Astrocyte of the hippocampus (primary cell): ENCODE results near the gene TEN1.

Source experiments
- DNase-seq: peaks from one replicate; pipeline ENCODE4 v3.0.0; 2011; ENCODE audit warnings: low read depth, low spot score

TEN1 gene

DNA sequence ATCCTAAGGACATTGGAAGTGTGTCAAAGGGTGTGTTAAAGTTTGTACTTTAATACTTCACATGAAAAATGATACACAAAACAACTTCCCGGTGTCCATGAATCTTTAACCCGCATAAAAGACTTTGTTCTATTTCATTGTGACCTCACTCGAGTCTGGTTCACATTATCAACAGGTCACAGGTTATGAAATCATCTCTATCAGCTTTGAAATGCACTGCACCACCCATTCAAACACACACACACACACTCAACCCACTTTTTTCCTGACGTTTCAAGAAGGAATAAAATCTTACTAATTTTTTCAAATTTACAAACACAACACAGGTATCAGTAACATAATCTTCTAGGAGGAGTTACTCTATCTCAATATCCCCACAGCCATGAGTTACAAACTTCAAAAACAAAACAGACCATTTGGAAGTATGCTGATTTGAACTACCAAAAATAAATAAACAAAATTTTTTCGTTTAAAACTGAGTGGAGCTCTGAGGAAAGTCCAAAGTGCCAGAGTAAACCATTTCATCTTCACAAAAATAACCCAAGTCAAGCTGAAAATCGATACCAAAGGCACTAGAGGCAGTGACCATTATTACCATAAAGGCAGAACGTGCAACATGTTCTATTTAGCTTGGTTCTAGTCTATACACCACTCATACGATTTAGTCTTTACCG lies 2.7 kb upstream of the TEN1 start:
- no peak for DNase-seq

DNA sequence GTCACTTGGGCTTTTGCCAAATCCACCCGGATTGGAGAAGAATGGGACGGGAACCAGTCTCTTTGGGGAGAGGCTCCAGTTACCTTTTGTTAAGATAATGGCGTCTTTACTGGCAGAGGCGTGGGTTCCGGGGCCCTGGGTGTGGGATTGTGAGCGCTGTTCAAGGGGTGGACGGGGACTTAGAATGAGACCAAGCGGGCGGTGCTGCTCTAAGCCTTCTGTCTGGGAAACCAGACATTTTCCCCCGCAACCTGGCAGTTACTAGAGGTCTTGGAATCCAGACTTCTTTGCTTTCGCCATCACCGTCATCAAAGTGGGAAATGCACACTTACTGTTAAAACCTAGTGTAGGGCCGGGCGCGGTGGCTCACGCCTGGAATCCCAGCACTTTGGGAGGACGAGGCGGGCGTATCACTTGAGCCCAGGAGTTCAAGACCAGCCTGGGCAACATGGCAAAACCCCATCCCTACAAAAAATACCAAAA lies 706 bp downstream of the TEN1 start:
- DNase-seq, result no peak

- no peak for DNase-seq
These were observed 1.4 kb downstream of the TEN1 start for GRCh38 chr17:75980188-75981018.

DNA sequence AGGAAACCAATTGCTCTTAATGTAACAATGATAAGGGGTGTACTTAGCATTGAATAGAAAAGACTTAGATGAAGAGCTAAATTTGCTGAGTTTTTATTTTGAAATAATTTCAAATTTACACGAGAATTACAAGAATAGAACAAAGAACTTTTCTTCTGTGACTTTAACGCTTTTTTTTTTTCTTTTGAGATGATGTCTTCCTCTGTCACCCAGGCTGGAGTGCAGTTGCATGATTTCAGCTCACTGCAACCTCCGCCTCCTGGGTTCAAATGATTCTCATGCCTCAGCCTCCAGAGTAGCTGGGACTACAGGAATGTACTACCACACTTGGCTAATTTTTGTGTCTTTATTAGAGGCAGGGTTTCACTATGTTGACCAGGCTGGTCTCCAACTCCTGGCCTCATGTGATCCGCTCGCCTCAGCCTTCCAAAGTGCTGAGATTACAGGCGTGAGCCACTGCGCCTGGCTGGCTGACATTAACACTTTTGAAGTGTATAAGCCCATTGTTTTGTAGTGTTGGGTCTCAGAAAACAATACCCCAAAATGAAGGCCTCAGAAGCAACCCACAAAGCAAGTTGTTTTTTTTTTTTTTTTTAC lies 2.1 kb downstream of the TEN1 start:
- DNase-seq, result no peak

- DNase-seq, result peak; percentile 71
These were observed 4.6 kb downstream of the TEN1 start for GRCh38 chr17:75983501-75984181.

- no peak for DNase-seq
These were observed 6.9 kb downstream of the TEN1 start for GRCh38 chr17:75985986-75986385.

GRCh38 chr17:75987041-75987440 lies 8.0 kb downstream of the TEN1 start:
- DNase-seq, result no peak

GRCh38 chr17:75991396-75991795 lies 12.4 kb downstream of the TEN1 start:
- no peak for DNase-seq

DNA sequence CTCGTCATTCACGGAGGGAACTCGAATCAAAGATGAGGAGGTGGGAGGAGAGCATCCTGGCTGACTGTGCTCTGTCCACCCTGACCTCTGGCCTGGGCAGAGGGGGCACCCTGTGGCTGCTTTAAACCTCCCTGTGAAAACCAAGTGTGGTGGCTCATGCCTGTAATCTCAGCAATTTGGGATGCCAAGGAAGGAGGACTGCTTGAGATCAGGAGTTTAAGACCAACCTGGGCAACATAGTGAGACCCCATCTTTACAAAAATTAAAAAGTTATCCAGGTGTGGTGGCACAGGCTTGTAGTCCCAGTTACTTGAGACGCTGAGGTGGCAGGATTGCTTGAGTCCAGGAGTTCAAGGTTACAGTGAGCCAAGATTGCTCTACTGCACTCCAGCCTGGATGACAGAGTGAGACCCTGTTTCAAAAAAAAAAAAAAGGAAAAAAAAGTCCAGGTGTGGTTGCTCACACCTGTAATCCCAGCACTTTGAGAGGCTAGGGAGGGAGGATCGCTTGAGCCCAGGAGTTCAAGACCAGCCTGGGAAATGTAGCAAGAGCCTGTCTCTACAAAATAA lies 15.8 kb downstream of the TEN1 start:
- no peak for DNase-seq

DNA sequence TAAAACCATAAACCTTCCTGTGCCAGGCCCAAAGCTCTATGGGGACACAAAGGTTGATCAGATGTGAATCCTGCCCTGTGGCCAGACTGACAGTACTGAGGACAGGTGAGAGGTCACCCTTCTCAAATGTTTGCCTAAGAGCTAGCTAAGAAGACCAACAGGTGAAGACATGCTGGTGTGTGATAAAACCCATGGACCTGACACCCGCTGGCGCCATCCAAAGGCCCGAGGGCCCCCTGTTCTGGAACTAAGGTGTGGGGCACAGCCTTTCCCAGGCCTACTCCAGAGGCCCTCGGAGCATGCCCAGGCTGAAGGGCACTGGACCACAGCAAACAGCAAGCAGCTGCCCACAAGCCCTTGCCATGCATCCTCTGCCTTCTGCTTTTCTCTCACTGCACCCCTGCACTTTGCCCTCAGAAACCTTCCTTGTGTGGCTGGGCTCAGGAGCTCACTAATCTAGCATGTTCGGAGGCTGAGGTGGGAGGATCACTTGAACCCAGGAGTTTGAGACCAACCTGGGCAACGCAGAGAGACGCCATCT lies 16.4 kb downstream of the TEN1 start:
- no peak for DNase-seq

DNA sequence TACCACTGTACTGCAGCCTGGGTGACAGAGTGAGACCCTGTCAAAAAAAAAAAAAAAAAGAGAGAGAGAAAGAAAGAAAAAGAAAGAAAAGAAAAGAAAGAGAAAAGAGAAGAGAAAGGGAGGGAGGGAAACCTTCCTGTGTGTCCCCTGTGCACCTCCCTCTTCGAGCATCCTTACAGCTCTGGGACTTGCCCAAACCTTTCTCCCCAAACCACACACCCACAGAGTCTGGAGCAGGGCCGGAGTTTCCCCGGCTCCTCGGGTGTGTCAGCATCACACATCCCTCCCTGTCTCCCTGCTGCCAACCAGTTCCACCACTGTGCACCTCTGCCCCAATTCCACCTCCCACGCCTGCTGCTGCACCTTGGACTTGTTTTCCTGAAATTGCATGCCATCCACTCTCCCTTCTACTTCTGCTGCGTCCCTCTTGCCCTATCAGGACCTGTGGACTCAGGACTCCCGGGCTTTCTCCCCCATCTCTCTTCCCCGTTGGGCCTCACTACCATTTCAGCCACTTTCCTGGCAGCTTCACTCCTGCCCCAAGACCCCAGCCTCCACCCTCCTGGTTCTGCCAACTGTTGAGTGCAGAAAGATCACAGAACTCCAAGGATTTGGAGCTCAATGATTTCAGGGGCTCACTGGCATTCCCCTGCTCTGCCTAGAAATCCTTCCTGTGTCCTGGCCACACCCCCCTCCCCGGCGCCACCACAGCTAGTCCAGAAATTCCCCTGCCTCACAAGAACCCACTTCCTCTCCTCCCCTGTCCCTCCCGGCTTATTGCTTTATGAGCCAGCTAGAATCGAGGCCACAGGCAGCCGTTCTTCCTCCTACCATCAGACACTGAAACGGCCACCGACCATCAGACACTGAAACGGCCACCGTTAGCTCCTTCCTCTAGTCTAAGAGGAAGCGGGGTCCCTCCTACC lies 17.9 kb downstream of the TEN1 start:
- DNase-seq, result peak; percentile 76

DNA sequence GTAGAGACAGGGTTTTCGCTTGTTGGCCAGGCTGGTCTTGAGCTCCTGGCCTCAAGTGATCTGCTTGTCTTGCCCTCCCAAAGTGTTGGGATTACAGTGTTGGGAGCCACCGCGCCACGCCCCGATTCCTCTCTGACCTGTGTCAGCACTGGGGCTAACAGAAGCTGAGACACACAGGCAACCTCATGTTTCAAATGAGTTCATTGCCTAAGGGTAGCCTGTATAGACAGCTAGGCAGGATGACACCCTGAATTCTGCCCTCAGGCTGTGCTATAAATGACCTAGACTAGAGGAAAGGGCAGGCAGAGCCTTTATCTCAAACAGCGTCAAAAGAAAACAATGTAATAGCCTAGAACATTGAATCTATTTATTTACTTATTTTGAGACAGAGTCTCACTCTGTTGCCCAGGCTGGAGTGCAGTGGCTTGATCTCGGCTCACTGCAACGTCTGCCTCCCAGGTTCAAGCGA lies 19.3 kb downstream of the TEN1 start:
- no peak for DNase-seq

DNA sequence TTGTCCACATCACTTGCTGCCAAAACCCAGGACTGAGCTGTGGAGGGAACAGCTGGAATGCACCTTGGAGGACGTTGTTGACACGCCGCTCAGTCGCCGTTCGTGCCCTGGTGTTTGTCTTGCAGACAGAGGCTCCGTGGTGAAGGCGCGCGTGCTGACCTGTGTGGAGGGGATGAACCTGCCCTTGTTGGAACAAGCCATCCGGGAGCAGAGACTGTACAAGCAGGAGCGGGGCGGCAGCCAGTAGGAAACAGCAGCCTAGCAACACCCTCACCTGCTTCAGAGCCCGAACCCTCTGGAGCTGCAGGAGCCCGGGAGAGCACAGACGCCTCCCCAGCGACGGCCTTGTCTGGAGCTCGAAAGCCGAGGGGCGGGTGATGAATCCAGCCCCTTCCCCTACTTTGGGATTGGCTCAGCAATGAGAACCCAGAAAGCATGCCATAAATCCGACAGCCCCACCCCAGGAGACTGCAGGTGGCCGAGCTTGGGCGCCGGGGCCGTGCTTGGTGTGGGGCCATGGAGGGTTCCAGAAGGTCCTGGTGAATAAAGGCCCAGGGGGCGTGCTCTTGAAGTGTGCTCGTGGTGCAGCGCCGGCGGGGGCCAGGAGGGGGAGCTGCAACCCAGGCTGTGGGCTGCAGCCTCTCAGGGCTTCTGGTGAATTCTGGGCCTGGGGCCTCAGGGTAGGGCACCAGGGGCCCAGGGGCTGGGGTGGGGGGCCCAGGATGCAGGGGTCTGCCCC lies 21.1 kb downstream of the TEN1 start:
- peak; percentile 53 for DNase-seq

- no peak for DNase-seq
These were observed 21.9 kb downstream of the TEN1 start, which contains the start of gene CDK3 for GRCh38 chr17:76000755-76001521. CDK3 (plus strand) TSS chr17:76000855; CDS start chr17:76001426, 571 bp downstream.

- DNase-seq, result no peak
These were observed 23.1 kb downstream of the TEN1 start for GRCh38 chr17:76002100-76002499.

DNA sequence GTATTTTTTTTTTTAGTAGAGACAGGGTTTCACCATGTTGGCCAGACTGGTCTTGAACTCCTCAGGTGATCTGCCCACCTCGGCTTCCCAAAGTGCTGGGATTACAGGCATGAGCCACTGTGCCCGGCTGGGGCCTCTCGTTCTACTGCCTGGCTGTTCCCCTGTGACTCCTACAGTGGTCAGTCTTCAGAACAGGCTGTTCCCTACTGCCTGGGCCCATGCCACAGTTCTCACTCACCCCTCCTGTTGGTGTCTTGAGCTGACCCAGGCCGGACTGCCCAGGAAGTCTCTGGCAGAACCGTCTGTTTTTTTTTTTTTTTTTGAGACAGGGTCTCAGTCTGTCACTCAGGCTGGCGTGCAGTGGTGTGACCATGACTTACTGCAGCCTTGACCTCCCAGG lies 24.9 kb downstream of the TEN1 start:
- DNase-seq, result no peak

- no peak for DNase-seq
These were observed 25.8 kb downstream of the TEN1 start for GRCh38 chr17:76004750-76005262.
